Measurements from ENCODE around the gene COL6A3.
"Not testable (repeated sequence)": the region's sequence is repeated elsewhere in the genome, so short reads cannot be mapped to it uniquely, and the experiment has no call there.

COL6A3 gene

DNA sequence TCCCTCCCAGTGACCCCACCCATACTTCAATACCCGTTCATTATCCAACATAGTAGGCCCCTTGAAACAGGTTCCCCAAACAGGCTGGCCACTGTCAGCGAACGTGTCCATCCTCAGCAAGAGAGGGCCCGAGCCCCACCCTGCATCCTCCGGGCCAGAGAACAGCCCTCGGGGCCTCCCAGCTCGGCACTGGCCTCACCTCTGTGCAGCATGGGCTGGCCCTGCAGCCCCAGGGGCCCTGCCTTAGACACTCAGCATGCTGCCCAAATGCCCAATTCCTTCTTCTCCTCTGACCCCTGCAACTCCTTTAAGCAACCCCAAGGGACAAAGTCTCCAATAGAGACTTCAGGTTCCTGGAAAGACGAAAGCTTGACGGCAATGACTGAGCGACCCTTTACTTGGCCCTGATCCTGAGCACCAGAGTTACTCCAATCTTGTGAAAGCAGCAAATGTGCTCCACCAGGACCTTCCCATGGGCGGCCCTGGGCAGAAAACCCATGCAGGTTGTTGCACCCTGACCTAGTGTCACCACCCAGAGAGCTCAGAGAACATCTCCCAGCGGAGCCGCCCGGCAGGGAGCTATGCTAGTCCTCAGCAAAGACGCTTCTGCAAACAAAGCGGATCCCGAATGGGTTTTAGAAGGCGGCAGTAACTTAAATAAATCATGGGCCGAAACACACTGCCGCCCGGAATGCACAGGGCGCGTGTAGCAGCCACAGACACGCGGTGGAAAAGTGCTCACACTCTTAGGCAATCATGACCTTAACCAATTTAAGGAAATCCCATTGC lies 782 bp downstream of the COL6A3 start:
- no peak for DNase-seq

DNA sequence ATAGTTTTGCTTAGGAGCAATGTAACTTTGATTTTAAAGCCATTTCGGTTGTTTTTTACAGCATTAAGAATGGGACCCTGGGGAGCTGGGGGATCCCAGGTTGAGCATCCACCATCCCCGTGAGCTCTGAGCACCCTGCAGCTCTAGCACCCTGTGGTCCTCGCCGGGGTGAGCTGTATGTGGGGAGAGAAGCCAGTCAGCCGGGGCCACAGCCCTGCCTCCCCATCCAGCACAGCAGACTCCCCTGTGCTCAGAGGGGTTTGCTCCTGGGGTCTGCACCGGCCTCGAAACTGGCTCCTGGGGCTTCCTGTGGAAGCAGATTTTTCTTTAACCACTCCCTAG lies 1.3 kb downstream of the COL6A3 start:
- DNase-seq: no peak

DNA sequence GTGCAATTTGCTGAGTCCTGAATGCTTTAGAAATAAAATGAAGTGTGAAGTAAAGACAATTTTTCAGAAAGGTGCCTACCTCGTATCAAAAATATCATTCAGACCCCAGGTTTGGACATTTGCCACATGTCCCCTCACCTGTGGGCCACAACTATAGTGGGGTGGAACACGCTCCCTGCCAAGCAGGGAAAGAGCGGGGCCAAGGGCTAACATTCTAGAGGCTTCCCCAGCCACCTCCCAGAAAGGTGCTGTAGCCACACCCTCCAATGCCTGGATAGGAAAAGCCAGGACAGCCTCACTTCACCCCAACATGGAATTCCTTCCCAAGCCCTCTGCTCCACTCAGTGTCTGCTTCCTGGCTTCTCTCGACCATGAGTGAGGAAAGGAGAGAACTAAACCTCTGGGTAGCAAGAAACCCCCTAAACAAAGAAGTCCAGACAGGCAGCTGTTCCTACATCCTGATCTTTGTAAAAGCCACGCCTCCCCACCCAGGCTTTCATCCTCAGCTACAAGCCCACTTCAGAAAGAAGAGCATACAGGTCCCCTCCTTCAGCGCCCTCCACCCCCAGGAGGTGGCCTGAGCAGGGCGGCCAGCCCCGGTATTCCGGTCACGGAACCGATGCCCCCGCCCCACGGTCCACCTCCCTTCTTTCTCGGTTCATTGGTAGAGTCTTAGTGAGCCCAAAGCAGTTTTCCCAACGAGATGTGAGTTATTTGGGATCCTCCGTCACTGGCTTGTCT lies 2.1 kb downstream of the COL6A3 start:
- DNase-seq: no peak

DNA sequence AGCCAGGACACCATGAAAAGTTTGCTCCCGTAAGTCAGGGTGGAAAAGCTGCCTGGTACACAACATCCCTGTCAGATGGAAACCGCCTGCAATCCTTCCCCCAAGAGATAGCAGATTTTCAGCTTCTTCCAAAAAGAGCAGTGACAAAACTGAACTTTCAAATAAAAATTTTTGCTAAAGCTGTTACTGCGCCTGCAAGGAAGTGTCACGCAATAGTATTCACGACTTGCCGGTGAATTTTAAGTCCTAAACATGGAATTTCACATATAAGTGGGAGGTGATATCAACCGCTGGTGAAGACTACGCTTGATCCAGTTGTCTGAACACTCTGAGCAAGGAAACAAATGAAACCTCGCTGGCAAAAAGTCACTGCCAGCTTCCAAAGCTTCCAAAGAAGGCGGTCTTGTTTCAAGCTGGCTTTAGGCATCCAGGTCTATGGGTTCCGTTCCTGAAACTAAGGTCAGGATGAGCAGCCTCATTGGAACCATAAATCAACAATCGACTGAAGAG lies 2.8 kb downstream of the COL6A3 start:
- no peak for DNase-seq

DNA sequence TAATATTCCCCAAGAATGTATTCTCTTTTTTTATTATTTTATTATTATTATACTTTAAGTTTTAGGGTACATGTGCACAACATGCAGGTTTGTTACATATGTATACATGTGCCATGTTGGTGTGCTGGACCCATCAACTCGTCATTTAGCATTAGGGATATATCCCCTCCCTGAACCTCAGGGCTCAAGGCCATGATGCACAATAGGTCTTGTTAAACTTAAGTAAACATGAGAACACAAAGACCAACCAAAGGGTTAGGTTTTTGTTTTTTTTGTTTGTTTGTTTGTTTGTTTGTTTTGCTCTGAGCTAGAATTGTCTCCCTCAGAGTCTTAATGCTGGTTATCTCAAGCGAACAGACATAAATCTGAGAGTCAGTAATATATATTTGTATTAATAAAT lies 4.7 kb downstream of the COL6A3 start:
- DNase-seq: not testable (repeated sequence)

DNA sequence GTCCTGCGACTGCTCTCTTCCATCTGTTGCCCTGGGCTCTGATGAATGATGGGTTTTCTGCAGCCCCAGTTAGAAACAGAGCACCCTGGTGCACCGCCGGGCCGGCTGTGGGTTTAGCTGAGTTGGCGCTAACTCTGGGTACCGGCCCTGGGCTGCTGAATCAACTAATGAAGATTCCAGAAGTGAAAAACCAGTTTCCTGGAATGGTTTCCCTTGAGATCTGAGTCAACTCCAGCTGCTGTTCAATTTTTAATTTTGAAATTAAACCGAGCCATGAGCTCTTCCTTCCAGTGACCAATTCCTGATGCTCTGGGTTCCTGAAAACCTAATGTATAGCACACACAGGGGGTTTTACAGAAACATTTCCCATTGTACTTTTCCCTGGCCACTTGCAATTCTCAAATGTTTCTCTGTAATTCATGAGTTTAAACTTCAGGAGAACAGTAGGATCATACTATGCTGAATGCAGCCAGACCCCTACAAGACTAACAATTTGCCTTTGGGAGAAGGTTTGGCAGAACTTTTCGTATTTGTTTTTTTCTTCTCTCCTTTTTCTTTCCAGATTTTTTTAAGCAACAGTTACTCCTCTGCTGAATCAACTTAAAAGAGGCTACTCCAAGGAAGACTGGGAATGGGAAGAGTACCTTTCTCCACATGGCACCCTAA lies 5.5 kb downstream of the COL6A3 start:
- DNase-seq: no peak

DNA sequence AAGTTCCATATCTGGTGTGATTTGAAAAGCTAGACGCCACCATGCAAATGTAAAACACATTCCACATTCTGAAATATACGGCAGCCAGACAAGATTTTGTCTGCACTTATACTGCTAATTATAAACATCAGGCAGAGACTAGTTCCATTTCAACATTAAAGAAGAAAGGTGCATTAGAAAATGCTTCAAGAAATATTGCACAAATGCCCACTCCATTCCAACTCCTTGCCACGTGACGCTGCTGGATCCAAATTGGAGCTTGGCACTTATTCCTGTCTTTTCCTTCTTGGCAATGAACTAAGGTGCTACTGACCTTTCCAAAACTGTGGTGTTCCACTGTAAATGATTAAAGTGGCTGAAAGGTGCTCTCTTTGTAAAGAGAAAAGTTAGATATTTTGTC lies 6.3 kb downstream of the COL6A3 start:
- no peak for DNase-seq

DNA sequence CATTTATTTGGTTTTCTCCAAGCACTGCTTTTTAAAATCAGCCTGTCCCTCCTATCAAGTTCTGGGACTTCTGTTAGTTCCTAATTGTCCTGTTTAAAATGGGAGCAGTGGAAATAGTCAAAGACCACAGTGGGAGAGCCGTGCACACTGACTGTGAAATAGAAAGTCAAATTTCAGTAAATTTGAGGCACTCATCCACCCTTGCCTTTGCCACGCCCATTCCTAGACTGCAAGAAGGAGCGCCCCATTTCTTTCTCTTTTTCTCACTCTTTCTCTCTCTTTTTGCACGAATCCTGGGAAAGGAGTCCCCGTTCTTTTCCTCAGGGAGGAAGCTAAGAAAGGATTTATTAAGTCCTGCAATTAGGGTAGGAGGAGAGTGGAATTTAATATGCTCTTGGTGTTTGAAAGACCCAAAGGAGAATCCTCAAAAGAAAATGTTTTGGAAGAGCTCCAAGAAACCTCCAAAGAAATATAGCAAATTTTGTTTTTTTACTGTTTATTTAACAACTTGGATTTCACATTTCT lies 7.5 kb downstream of the COL6A3 start:
- DNase-seq: no peak

DNA sequence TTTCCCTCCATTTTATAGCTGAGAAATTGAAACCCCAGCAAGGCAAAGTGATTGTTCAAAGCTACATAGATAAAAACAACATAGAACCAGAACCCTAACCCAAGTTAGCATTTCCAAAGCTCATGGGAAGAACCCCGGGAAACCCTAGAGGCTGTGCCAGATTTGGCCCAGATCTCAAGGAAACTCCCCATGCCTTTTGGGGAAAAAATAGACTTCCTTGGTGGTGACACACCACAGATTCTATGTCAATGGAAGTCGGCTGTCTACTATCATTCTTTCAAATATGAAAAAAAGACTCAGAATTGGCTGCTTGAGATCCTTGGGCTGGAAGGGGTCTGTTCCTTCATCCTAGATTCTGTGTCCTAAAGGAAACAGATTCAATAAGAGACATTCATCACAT lies 8.4 kb downstream of the COL6A3 start:
- no peak for DNase-seq

DNA sequence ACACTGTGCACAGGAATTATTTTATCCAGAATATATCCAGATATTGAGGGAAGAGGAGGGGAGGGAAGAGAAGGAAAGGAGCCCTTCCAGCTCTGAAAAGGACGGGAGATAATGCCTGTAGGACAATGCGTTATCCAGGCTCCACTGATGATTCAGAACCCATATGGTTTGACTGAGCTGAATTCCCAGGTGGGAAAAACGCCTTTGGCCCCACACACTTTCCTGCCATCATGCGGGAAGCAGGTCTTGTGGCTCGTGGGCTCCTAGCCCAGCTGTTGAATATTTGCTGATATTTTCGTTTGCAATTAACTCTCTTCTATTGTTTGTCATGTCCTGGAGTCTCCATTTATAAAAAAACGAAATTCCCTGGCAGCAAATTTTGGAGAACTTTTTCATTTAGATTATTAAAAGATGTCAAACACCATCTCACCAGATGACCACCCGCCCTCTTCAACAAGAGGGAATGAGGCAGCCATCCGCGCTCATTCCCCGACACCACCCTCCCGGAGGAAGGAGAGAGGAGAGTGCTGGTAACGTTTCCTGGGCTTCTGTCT lies 8.9 kb downstream of the COL6A3 start:
- DNase-seq: no peak

DNA sequence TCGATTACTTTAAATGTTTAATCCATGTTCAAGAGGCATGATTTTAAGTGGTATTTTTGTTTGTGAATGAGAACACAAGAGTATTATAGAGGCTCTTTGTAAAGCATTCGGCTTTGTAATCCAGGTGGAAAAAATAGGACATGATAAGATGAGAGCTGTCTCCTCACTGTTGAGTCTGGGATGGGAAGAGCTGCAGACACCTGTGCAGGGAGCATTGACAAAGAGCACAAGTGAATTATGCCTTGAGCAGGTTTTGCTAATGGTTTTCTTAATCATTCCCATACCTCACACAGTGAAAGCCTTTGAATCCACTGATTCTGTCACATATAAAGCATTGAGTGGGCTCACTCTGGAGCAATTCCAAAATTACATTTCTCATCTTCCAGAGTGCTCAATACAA lies 9.6 kb downstream of the COL6A3 start:
- no peak for DNase-seq

DNA sequence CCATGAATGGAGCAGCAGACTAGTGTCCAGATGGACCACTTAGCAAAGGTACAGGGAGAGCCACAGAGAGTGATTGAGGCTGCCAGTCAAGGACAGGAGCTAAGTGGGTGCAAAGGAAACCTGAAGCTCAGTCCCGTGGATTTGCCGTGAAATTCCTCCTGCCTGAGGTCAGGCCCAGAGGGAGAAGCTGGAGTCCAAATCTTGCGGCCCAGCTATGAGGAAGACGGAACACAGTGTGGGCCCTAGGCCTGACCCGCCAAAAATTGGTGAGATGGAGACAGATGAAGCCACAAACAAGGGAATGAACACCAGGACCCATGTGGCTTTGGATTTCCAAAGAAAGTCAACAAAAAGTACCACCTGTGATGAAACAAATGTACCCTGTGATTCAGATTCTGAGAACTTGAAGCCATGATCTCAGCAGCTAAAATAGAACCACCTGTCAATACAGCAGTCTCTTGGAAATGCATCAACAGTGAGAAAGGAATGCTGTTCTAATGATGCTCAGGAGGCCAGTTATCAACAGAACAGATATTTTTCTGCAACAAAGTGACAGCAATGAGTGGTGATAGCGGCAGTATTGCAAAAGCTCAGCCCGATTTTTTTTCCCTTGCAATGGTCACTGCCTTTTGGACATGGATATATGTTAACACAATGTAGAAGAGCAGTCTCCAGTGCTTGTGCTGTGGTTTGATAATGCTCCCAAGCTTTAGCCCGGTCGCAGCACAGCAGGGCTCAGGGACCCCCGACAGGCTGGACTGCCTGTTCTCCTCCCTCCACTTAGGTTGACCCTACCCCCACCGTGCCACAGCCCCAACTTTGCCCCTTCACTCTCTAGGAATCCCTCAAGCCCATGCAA lies 10.7 kb downstream of the COL6A3 start:
- DNase-seq: no peak

DNA sequence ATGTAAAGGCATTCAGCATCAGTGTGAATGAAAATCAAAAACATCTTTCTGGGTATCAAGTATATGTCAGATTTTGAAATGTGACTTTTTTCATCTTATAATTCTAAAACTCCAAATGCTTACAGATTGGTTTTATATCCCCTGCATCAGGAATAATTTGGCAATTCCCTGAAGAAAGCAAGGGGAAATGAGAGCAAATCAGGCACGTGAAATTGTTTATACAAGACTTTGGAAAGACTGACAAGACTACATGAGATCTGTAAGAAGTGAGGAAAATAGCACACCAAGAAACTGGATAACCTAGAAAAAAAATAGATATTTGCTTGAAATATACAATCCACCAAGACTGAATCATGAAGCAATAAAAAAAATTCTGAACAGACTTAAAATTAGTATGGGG lies 13.8 kb downstream of the COL6A3 start:
- DNase-seq: no peak

DNA sequence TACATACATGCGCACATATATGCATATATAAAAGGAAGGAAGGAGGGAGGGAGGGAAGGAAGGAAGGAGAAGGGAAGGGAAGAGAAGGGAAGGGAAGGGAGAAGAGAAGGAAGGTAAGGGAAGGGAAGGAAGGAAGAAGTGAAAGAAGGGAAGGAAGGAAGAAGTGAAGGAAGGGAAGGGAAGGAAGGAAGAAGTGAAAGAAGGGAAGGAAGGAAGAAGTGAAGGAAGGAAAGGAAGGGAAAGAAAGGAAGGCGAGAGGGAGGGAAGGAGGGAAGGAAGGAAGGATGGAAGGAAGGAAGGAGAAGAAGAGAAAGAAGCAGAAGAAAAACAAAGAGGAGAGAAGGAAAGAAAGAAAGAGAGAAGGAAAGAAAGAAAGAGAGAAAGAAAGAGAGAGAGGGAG lies 16.9 kb downstream of the COL6A3 start:
- DNase-seq: no peak

DNA sequence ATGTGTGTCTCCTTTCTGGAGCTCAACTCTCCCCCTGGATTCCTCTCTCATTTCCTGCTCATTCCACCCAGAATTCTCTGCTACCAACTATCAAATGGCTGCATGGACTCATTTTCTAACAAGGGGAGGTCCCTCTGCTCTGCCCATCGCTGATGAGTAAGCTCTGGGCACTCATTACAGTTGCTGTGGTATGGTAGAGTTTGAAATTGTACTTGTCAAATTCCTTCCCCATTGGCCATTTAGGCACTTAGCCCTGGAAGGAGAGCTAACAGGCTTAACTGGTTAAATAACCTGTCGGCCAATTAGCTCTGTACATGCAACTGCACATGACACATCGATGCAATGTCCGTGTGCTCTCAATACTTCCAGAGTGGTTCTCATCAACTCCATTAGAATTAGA lies 20.4 kb downstream of the COL6A3 start:
- no peak for DNase-seq

DNA sequence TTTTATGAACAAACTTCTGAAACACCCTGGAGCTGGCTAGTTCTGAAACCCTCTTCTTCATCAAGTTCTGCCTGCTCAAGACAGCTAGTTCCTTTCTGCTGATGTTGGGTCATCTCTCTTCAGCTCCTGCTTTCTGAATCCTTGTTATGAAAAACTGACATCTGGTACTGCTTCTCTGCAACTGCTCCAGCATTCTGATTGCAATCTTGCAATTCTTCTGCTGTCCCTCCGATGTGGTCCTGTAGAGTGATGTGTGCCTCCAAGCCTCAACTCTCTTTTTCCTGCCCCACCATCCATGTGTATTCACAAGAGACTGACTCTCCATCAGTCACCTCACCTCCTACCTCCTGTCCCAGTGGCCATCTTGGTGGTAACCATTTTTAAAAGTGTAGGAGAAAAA lies 21.8 kb downstream of the COL6A3 start:
- no peak for DNase-seq

DNA sequence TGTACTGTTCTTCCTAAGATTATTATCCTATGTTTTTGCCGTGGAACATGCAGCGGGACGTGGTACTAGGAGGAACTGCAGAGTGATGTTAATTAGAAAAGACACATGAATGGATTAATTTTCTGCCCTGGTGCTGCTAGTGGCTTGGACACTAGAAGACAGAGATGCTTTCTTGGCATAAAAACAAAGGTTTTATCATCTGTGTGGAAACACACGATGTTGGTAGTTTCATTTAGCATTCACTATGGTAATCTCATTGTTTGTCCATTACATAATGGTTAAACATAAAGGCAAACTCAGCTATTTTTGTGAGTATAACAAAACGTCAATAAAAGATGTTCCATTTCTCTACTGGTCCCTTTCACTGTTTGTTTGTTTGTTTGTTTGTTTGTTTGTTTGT lies 22.8 kb downstream of the COL6A3 start:
- no peak for DNase-seq

DNA sequence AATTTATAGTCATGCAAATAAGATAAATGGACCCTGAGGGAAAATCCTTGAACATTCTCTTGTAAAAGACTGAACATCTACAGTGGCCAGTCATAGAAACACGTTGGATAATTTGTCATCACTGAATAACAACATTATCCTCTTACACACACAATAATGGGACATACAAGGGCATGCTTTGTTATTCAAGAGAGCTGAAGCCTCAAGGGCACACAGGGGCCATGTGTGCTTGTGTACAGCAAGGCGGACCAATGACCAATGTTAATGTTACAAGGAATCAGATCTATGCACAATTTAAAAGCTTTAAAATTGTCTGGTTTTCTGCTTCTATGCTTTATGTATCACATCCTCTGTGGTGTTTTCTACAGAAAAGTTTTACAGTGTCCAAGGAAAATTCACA lies 23.7 kb downstream of the COL6A3 start:
- no peak for DNase-seq

DNA sequence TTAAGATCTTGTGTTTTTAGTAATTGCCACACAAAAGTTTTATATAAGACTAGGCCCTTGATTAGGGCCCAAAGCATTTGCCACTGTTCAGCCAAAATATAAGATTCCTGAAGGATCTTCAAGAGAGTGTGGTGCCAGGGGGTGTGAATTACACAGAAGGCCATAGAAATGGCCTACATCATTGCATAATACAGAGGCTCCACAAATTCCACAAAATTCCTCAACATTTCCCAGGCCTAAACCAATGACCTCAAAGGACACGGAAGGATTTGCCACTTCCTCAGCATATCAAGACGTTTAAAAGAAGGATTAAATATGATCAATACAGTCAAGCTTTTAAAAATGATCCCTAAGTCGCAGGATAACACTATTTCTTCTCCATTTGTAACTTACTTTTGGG lies 24.1 kb downstream of the COL6A3 start:
- no peak for DNase-seq

DNA sequence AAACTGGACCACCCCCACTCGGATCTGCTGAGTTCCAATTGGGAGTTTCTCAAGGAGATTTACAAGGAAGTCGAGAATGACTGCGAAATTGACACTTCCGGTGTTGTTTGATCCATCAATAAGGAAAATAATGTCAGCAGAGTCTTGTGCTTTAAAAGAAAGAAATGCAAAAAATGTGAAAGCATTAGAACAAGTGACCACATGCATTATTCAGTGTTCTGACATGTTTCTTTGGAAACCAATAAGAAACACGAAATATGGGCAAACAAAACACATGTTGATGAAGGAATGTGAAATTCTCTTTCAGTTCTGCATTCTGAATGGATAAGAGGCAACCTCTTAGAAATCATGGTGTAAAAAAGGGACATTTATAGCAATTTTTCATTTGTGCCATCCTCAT lies 25.9 kb downstream of the COL6A3 start:
- DNase-seq: no peak

DNA sequence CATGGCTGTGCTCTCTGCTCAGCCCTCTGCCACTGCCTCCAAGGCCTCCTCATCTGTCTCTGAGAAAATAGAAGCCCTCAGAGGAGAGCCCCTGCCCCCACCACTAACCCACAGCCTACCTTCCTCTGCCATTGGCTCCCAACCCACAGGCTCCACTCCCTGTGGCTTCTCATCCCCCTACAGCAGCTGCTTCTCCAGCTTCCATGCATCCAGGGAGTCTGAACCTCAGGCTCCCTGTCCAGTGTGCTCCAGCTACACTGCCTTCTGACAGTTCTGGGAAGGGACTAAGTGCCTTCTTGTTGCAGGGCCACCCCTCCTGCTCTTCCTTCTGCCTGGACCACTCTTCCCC lies 29.3 kb downstream of the COL6A3 start:
- no peak for DNase-seq

DNA sequence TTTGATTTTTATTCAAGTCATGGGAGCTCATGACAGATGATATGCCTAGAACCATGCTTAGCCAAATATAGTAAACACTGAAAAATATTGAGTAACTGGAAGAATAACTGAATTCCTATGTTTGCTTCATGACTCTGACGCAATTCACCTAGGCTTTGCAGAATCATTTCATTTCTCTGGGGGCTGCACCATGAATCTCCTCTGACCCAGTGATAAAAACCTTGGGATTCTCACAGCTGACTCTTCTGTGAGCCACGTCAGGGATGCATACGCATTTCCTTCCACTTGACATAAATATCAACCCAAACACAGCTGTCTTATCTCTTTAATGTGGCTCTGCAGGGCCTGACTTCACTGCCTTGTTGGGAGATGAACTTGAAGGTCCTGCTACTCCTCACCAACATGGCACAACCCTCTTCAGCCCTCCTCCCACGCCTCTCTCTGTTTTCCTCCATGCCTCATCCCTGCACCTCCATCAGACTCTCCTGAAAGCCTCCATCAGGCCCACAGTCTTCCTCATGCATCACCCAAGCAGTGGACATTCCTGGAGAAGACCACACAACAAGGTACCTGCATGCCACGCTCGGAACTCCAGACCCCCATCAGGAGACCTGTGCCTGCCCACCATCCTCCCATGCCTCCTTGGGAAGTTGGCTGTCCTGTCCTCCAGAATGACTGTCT lies 29.8 kb downstream of the COL6A3 start:
- DNase-seq: no peak
